GM18951 (cell line): ENCODE measurements around the gene SERHL2.

Experiments
- POLR2A ChIP-seq: IDR thresholded peaks from 4 replicates; pipeline ENCODE4 v1.6.1; 2011; ENCODE audit warnings: mild to moderate bottlenecking; ENCODE audit not compliant: insufficient read length, insufficient read depth; ENCODE audit errors: extremely low read depth
- in situ Hi-C: fragments of 300-500 bp; cut with MboI; formaldehyde crosslinking; loops from one replicate; pipeline ENCODE4 v1.12.0; 2022; ENCODE audit warnings: low sequenced_read_pairs, mixed read lengths, inconsistent platforms; ENCODE audit not compliant: unreplicated experiment

SERHL2 gene

DNA sequence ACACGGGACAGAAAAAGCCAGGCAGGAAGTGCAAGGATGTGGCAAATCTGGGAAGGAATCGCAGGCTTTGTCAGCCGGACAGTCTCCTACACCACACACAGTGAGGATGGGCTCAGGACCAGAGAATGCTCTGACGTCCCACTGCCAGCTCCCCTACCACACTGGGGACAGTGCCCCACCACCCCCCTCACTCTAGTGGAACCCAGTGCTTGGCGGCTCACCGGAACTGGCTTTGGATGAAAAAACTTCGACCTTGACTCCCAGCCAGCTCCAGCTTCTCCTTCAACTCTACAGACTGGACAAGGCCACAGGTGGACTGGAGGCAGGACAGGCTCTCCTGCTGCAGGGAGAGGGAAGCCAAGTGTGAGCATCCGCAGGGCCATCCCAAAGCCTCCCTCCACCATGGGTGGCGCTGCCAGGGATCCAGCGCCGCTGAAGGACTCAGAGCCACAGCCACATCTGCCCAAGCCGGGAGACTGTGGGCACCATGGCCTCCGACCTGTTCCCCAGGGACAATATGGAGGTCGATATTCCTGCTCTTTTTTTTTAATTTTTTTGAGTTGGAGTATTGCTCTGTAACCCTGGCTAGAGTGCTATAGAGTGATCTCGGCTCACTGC, 24.0 kb downstream of the SERHL2 start:
- TF ChIP-seq POLR2A: no peak
- in situ Hi-C loops: no loop called here

DNA sequence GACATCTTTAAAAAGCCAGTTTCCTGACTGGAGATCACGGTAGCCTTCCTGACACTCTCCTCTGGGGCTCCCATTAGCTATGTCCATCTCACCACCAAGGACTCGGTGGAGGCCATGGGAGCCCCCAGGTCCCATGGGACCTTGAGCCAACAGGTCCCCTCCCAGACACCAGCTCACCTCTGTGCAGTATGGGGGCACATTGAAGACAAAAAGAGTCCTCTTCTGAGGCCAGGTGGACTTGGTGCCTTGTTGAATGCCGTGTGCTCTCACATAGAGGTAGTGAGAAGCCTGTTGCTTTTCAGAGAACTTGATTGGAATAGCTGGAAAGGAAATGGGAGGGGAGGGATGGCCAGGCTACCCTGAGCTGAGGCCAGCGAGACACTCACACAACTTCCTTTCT, 26.3 kb downstream of the SERHL2 start:
- in situ Hi-C loops: loop anchor here (5.0 kb wide), 1 partner anchor 63 kb away; the partner anchor contains the start of gene RRP7A

DNA sequence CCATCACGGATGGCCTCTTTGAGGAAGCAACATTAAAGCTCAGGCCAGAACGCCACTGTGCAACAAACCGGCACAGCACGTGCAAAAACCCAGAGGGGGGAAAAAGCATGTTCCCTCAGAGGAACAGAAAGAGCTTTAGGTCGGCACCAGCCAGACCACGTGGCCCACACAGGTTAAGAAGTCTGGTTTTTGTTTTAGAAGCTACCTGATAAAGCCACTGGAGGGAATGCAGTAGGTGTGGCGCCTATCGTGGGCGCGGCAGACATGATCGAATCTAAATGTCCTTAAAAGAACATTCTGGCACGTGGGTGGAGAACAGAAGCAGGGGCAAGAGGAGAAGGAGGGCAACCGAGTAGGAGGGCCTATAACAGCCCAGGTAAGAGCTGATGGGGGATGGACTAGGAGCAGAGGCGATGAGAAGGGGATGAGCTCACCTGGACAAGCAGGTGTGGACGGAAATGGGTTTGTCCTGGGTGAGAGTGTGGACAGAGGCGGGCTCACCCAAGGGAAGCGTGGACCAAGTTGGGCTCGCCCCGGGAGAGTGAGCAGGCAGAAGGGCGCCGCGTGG, 27.5 kb downstream of the SERHL2 start:
- in situ Hi-C loops: loop anchor here (5.0 kb wide), 1 partner anchor 64 kb away; the partner anchor contains the start of gene RRP7A

- peak; percentile 74 for TF ChIP-seq POLR2A
- in situ Hi-C loops: loop anchor here (5.0 kb wide), 1 partner anchor 65 kb away; the partner anchor contains the start of gene RRP7A
Measured at GRCh38 chr22:42581762-42582716, 28.3 kb downstream of the SERHL2 start.

DNA sequence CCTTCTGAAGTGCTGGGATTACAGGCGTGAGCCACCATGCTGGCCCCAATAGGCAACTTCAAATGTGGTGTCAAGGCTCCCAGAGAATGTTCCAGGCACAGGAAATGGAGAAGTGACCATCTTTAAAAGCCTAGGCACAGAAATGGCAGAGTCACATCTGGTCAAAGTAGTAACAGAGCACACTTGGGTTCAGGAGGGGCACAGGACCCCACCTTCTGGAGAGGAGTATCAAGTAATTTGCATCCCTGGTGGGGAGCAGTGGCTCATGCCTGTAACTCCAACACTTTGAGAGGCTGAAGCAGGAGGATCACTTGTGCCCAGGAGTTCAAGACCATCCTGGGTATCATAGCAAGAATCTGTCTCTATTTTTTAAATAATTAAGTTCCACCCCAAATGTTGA, 29.2 kb downstream of the SERHL2 start:
- in situ Hi-C loops: loop anchor here (5.0 kb wide), 1 partner anchor 66 kb away; the partner anchor contains the start of gene RRP7A
- no peak for TF ChIP-seq POLR2A

- no peak for TF ChIP-seq POLR2A
- in situ Hi-C loops: loop anchor here (5.0 kb wide), 1 partner anchor 67 kb away; the partner anchor contains the start of gene RRP7A
Measured at GRCh38 chr22:42584364-42584940, 30.7 kb downstream of the SERHL2 start.

DNA sequence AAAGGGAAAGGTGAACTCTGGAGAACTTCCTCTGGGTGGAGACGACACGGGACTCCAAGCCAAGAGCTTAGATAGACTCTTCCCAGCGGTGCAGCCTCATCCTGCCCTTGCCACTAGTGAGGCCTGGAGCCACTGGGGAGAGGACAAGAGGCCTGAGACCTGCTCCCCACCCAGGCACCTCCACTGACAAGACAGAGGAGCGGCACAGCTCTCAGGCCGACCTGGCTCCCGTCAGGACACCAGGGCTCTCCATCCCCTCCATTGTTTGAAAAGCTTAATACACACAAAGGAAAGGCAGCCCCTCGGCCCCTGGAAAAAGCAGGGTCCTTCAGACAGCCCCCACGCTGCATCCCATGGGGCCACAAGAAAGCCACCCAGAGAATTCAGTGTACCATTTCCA, 31.3 kb downstream of the SERHL2 start:
- in situ Hi-C loops: no loop called here
- no peak for TF ChIP-seq POLR2A

DNA sequence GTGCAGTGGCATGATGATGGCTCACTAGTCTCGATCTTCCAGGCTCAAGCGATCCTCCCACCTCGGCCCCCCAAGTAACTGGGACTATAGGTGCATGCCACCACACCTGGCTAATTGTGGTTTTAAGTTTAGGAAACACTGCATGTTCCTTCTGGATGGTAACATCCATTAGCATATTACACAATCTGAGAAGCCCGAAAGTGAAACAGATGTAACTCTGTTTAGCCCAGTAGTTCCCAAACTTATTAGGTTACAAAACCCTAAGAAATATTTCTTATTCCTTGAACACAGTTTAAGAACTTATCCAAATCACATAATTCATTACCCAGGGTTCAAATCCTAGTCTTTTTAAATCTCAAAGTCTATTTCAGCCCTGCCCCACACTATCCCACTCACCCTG, 32.6 kb downstream of the SERHL2 start:
- TF ChIP-seq POLR2A: no peak
- in situ Hi-C loops: no loop called here

DNA sequence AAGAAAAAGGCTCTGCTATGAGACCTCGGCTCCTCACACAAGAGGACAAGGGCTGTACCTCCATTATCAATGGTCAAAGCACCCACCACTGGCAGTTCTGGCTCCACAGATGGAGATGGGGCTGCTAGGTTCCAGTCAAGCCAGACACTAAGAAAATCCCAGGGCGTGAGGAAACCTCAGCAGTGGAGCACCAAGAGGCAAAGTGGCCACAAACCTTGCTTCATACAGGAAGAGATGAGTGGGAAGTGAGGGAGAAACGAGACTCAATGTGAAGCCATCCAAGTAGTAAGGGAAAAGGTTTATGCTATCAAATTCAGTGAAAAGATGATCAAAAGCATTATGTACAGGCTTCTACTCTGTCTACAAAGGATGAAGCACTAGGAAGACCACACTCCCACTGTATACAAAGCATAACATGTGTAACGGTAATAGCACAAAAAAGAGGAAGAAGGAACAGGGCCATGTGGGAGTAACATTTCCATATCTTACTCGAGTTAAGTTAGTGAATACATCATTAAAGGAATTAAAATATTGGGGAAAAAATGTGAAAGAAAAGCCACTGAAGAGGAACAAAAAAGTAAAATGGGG, 33.9 kb downstream of the SERHL2 start:
- in situ Hi-C loops: no loop called here
- no peak for TF ChIP-seq POLR2A

DNA sequence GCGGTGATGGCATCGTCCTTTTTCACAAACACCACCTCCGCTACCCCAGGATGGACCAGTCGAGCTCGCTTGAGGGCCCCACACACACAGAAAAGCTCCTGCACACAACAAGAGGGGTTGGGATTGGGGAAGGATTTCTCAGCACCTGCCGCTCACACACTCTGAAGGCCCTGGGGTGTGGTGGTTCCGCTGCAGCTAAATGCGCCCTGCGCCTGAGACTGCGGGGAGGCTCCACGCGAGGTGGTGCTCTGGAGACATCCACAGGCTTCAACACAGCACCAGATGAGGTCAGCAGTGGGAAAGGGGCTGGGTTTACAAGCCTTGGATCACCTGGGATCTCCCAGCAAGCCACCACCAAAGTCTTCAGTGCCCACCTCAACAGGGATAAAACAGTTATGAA, 38.2 kb downstream of the SERHL2 start:
- in situ Hi-C loops: no loop called here
- no peak for TF ChIP-seq POLR2A

DNA sequence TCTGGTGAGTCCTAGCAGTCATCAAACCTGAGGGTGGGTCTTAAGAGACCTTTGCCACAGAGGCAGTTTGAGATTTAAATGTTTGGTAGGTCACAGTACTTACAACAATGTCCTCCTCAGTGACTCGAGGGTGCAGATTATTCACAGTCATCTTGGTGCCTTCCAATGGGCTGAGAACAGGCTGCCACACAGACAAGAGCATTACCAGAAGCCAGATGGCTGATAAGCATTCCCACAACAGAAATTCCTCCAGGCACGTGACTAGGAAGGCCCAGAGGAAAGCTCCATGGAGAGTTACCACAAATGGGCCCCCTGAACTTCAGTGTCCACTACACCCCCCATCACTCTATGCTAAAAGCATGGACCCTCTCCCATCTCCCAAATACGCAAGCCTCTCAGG, 41.7 kb downstream of the SERHL2 start:
- no peak for TF ChIP-seq POLR2A
- in situ Hi-C loops: no loop called here

DNA sequence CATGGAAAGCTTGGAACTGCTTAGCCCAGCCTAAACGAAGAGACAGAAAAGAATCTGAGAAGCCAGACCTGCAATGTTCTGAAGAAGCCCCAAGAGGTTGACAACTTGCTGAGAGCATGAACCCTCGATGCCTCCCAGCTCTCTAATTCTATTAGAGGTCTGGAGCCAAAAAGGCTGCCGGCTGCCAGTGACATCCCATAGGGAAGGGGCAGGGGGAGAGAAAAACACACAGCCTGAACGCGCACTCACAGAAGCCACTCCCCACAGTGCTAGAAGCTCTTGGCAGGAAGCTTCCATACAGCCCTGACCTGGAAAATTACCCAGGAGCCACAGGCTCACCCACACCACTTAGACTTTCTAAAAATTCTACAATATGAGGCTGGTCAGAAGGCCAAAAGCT, 42.6 kb downstream of the SERHL2 start:
- in situ Hi-C loops: no loop called here
- no peak for TF ChIP-seq POLR2A
